IMR-90 (cell line): ENCODE results near the gene SIK2.

ENCODE experiments used
- CEBPB ChIP-seq: IDR thresholded peaks from 2 replicates; pipeline ENCODE4 v1.6.1; 2012; ENCODE audit warnings: low read depth, low read length, improper control_type of control experiment
- CTCF ChIP-seq: conservative IDR thresholded peaks from 2 replicates; pipeline ENCODE4 v1.5.1; 2012; ENCODE audit warnings: mild to moderate bottlenecking, low read depth, low read length, improper control_type of control experiment
- FOS ChIP-seq: fragments of 150-350 bp; IDR thresholded peaks from 2 replicates; pipeline ENCODE4 v1.6.1; 2016; ENCODE audit warnings: low read depth, low read length
- MXI1 ChIP-seq: IDR thresholded peaks from 2 replicates; pipeline ENCODE4 v1.6.1; 2012; ENCODE audit warnings: low read depth, mild to moderate bottlenecking, low read length, moderate library complexity, borderline replicate concordance
- NFE2L2 ChIP-seq: fragments of 150-350 bp; IDR thresholded peaks from 2 replicates; pipeline ENCODE4 v1.6.1; 2016; ENCODE audit warnings: low read depth, mild to moderate bottlenecking, low read length
- POLR2A ChIP-seq: IDR thresholded peaks from 2 replicates; pipeline ENCODE4 v1.6.1; 2012; ENCODE audit warnings: mild to moderate bottlenecking, low read depth, low read length
- RAD21 ChIP-seq: IDR thresholded peaks from 2 replicates; pipeline ENCODE4 v1.6.1; 2012; ENCODE audit warnings: low read length, improper control_type of control experiment
- USF2 ChIP-seq: fragments of 150-350 bp; IDR thresholded peaks from 2 replicates; pipeline ENCODE4 v1.6.1; 2017; ENCODE audit warnings: mild to moderate bottlenecking, antibody characterized with exemption, low read length, low read depth

GRCh38 chr11:111582163-111582562 lies 20.1 kb upstream of the SIK2 start:
- TF ChIP-seq NFE2L2 (no peak), CTCF (no peak), POLR2A (no peak), RAD21 (no peak), CEBPB (no peak), FOS (no peak), USF2 (no peak), MXI1 (no peak)
